Neutrophil (primary cell): ENCODE measurements around the gene FKBP9.
"Not testable (repeated sequence)": the region's sequence is repeated elsewhere in the genome, so short reads cannot be mapped to it uniquely, and the experiment has no call there.

Experiments
- H3K27ac ChIP-seq: fragments of 200-600 bp; sonication (generic); 2 replicates; pipeline ENCODE4 v1.5.1; 2016; ENCODE audit warnings: mild to moderate bottlenecking, moderate library complexity
- H3K27me3 ChIP-seq: fragments of 200-600 bp; sonication (generic); 2 replicates; pipeline ENCODE4 v1.6.0; 2016; ENCODE audit warnings: mild to moderate bottlenecking
- H3K36me3 ChIP-seq: fragments of 200-600 bp; sonication (generic); 2 replicates; pipeline ENCODE4 v1.5.1; 2017
- H3K4me1 ChIP-seq, 2 experiments: fragments of 200-600 bp in 1 of 2; sonication (generic) in 1 of 2; 1 replicate in 1 of 2; 2 replicates in 1 of 2; pipeline versions ENCODE4 v1.5.1 to v1.6.1; 2013 to 2016; ENCODE audit warnings: low read depth in 1 of 2, low read length in 1 of 2, mild to moderate bottlenecking in 1 of 2, moderate library complexity in 1 of 2; ENCODE audit not compliant: control insufficient read depth in 1 of 2, insufficient read depth in 1 of 2
- H3K4me3 ChIP-seq, 2 experiments: fragments of 200-600 bp in 1 of 2; sonication (generic) in 1 of 2; 1 replicate in 1 of 2; 2 replicates in 1 of 2; pipeline ENCODE4 v1.5.1; 2013 to 2016; ENCODE audit warnings: low read depth in 1 of 2, low read length in 1 of 2, mild to moderate bottlenecking in 1 of 2, moderate library complexity in 1 of 2
- H3K9me3 ChIP-seq: fragments of 200-600 bp; sonication (generic); 2 replicates; pipeline ENCODE4 v1.5.1; 2016
- TF ChIP-seq, protein P1 (sequence below): fragments of 200-600 bp; sonication (generic); IDR thresholded peaks from 2 replicates; pipeline ENCODE4 v1.5.1; 2016; ENCODE audit warnings: antibody characterized with exemption

Gene FKBP9

DNA sequence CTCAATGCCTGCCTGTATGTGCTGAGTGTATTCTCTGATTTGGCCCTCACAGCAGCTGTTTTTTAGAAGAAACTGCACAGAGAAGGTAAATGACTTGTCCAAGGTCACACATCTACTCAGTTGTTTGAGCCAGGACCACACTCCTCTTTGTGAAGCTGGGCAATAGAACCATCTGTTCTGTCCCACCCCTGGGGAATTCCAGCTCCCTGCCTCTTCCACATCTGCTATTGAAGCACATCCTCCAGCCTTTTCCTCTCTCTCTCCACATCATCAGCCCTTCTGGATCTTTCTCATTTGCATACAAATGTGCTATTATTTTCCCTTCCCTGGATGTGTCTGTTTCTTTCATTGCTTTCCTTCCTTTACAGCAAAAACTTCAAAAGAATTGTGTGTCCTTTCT, 45.9 kb downstream of the FKBP9 start:
- Histone ChIP-seq H3K36me3 (peaks cover 20% of the 10 kb centered on the region), H3K4me1 (peaks cover 6 to 10% of the 10 kb centered on the region in 2 experiments)
- H3K27ac ChIP-seq, H3K4me3 ChIP-seq, H3K27me3 ChIP-seq, H3K9me3 ChIP-seq: not testable (repeated sequence)

DNA sequence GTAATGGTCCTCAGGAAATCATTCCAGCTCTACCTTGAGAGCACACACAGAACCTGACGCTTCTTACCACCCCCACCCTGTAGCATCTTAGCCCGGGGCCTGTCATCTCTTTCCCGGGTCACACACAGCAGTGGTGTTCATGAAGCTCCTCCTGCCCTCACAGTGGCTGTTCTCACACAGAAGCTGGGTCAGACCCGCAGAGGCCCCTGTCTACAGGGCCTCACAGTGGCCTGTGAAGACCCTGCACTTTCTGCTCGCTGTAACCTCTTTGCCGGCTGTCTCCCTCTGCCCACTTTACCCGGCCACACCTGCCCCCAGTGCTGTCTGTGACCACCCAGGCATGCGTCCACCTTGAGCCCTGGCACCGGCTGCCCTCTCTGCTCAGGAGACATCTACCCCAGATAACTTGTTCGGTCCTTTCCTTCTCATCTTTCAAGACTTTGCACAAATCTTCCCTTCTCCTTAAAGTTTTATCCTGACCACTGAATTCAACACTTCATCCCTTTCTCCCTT, 46.9 kb downstream of the FKBP9 start:
- not testable (repeated sequence) for H3K9me3 ChIP-seq, H3K27me3 ChIP-seq, H3K27ac ChIP-seq, H3K4me3 ChIP-seq, H3K4me1 ChIP-seq
- peaks cover 24% of the 10 kb centered on the region for H3K36me3 ChIP-seq

DNA sequence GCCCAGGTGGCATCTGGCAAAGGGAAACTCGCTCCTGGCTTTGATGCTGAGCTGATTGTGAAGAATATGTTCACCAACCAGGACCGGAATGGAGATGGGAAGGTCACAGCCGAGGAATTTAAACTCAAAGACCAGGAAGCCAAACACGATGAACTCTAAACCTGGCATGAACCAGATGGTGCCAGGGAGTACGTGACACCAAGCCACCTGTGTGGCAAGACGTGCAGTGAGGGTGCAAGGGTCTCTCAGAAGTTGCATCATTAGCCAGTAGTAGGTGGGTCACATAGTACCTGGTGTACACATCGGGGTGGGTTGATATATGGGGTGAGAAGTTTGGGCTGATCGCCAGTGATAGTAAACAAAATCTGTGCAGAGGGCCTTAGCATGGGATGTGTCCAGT, 48.0 kb downstream of the FKBP9 start:
- H3K4me3 ChIP-seq, H3K9me3 ChIP-seq, H3K4me1 ChIP-seq, H3K27ac ChIP-seq, H3K27me3 ChIP-seq: not testable (repeated sequence)
- peaks cover 24% of the 10 kb centered on the region for H3K36me3 ChIP-seq

DNA sequence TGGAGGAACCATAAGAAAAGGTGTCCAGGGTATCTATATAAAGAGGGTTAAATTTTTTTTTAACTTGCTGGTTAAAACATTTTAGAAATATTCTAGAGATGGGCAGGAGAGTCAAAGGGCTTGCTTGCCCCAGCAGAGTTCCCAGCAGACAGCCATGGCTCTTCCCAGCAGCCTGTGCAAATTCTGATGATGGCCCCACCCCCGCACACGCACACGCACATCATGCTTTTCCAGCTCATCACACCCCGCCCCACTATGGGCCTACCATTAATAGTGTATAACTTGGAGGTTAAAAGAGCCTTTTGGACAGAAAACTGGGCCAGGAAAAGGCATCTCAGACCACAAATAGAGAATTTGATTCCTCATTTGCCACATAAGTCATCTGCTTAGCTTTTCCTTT, 48.5 kb downstream of the FKBP9 start:
- H3K27me3 ChIP-seq, H3K27ac ChIP-seq, H3K4me3 ChIP-seq, H3K4me1 ChIP-seq, H3K9me3 ChIP-seq: not testable (repeated sequence)
- H3K36me3 ChIP-seq: peaks cover 24% of the 10 kb centered on the region

DNA sequence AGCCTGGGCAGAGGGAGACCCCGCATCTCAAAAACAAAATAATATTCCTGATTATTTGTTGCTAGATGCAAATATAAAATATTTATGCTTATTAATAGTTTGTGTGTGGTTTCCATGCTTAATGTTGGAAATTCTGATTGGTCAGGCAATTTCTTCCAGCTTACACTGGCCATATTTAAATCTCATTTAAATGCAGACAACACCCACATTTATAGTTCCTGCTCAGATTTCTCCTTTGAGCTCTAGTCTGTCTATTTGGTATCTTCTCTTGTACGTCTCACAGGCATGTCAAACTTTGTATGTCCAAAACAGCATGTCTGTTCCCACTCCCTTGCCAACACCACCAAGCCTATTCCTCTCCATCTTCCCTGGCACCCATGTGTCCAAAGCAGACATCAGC, 52.5 kb downstream of the FKBP9 start:
- H3K4me1 ChIP-seq: no peaks in the 10 kb centered on the region
- no peak overlapping the region for H3K4me3 ChIP-seq
- no peak overlapping the region for H3K27ac ChIP-seq
- H3K9me3 ChIP-seq: no peaks in the 10 kb centered on the region
- H3K27me3 ChIP-seq: no peaks in the 10 kb centered on the region
- TF ChIP-seq, protein P1, sequence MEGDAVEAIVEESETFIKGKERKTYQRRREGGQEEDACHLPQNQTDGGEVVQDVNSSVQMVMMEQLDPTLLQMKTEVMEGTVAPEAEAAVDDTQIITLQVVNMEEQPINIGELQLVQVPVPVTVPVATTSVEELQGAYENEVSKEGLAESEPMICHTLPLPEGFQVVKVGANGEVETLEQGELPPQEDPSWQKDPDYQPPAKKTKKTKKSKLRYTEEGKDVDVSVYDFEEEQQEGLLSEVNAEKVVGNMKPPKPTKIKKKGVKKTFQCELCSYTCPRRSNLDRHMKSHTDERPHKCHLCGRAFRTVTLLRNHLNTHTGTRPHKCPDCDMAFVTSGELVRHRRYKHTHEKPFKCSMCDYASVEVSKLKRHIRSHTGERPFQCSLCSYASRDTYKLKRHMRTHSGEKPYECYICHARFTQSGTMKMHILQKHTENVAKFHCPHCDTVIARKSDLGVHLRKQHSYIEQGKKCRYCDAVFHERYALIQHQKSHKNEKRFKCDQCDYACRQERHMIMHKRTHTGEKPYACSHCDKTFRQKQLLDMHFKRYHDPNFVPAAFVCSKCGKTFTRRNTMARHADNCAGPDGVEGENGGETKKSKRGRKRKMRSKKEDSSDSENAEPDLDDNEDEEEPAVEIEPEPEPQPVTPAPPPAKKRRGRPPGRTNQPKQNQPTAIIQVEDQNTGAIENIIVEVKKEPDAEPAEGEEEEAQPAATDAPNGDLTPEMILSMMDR: no peak
- peaks cover 50% of the 10 kb centered on the region for H3K36me3 ChIP-seq

DNA sequence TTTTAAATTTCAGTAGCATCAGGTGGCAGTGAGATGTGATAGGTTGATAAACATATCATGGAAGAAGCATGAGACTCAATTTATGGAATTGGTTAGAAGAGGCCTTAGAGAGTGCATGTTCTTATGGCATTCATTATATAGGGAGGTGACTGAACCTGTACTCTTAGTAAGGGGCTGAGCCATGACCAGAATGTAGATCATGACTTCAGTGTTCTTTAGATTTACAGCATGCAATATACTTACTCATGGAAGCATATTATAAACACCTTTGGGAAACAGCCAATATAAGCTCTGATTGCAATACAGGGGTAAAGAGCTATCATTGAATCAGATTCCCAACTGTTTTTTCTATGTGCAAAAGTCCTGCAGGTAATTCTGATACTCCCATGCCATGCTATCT, 55.1 kb downstream of the FKBP9 start:
- H3K9me3 ChIP-seq: no peaks in the 10 kb centered on the region
- no peak overlapping the region for H3K4me3 ChIP-seq
- H3K36me3 ChIP-seq: peaks cover 66% of the 10 kb centered on the region
- H3K4me1 ChIP-seq: no peaks in the 10 kb centered on the region
- no peaks in the 10 kb centered on the region for H3K27me3 ChIP-seq
- TF ChIP-seq, protein P1: no peak
- no peak overlapping the region for H3K27ac ChIP-seq

DNA sequence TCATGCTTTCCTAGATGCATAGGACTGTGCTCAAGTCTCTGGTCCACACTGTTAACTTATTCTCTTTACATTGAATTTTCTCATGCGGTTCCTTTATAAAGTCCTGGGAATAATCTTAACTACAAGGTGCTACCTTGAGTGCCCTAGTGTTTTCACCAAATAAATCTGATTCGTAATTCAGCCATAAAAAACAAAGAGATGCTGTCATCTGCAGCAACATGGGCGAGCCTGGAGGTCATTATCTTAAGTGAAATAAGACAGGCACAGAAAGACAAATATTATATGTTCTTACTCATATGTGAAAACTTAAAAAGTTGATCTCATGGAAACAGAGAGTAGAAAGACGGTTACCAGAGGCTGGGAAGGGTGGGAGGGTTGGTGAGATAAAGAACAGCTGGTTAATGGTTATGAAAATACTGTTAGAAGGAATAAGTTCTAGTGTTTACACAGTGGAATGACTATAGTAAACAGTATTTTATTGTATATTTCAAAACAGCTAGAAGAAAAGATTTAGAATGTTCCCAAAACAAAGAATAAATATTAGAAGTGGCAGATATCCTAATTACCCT, 67.0 kb downstream of the FKBP9 start:
- Histone ChIP-seq H3K9me3 (no peaks in the 10 kb centered on the region), H3K36me3 (peaks cover 93% of the 10 kb centered on the region), H3K4me3 (no peak overlapping the region), H3K27ac (no peak overlapping the region), H3K4me1 (peaks cover 0 to 6% of the 10 kb centered on the region in 2 experiments), H3K27me3 (no peaks in the 10 kb centered on the region)
- TF ChIP-seq, protein P1: no peak

DNA sequence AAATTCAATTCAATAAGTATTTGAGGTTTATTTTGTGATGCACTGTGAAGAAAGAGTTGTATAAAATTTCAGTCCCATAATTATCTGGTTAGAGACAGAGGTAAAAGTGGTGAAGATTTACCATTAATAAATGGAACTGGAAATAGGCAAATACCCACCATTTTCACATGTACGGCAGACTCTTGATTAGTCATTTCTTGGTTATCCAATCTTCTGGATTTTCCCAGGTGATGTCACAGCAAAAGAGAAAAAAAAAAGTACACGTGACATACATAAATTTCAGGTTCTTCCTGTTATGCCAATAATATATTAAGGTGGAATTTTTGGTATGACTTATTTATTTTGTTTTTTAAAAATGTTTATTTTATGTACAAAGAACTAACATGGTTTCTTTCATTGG, 78.5 kb downstream of the FKBP9 start:
- Histone ChIP-seq H3K27me3 (no peaks in the 10 kb centered on the region), H3K36me3 (peaks cover 30% of the 10 kb centered on the region), H3K27ac (no peak overlapping the region), H3K9me3 (no peaks in the 10 kb centered on the region), H3K4me1 (peaks cover 28 to 31% of the 10 kb centered on the region in 2 experiments), H3K4me3 (no peak overlapping the region)
- TF ChIP-seq, protein P1: no peak
